SK-N-SH treated with all-trans-retinoic acid at 6 μM for 48 hours (cell line): ENCODE data around the gene NGB.

Source experiments
- ATAC-seq: fragments of 200-7000 bp; cut with Tn5 transposase; 3 replicates; pipeline ENCODE4 v1.9.1; 2020; ENCODE audit warnings: mild to moderate bottlenecking, moderate library complexity
- ARNTL ChIP-seq: fragments of 450-650 bp; formaldehyde crosslinking; IDR thresholded peaks from 2 replicates; pipeline ENCODE4 v1.5.0; 2020; ENCODE audit warnings: low read depth, mild to moderate bottlenecking, moderate library complexity, borderline replicate concordance
- BACH2 ChIP-seq: fragments of 250-450 bp; sonication (Bioruptor Pico); IDR thresholded peaks from 2 replicates; pipeline ENCODE4 v1.9.0; 2021; ENCODE audit warnings: mild to moderate bottlenecking, borderline replicate concordance
- CSDC2 ChIP-seq: fragments of 250-450 bp; sonication (Bioruptor Pico); IDR thresholded peaks from 2 replicates; pipeline ENCODE4 v1.5.0; 2020; ENCODE audit warnings: mild to moderate bottlenecking, moderate library complexity
- ESRRG ChIP-seq: fragments of 250-450 bp; sonication (Bioruptor Pico); IDR thresholded peaks from 2 replicates; pipeline ENCODE4 v1.6.1; 2021; ENCODE audit warnings: mild to moderate bottlenecking
- ISL1 ChIP-seq: fragments of 250-450 bp; sonication (Bioruptor Pico); IDR thresholded peaks from 2 replicates; pipeline ENCODE4 v2.1.2; 2022; ENCODE audit warnings: mild to moderate bottlenecking, moderate library complexity
- PPARA ChIP-seq: fragments of 250-450 bp; sonication (Bioruptor Pico); IDR thresholded peaks from 2 replicates; pipeline ENCODE4 v1.5.0; 2020; ENCODE audit warnings: mild to moderate bottlenecking, borderline replicate concordance
- RARB ChIP-seq: fragments of 250-450 bp; sonication (Bioruptor Pico); IDR thresholded peaks from 2 replicates; pipeline ENCODE4 v1.8.0; 2021; ENCODE audit warnings: mild to moderate bottlenecking, moderate library complexity
- SNAI2 ChIP-seq: fragments of 250-450 bp; sonication (Bioruptor Pico); IDR thresholded peaks from 2 replicates; pipeline ENCODE4 v1.5.0; 2020; ENCODE audit warnings: mild to moderate bottlenecking, moderate library complexity
- TOX ChIP-seq: fragments of 250-450 bp; sonication (Bioruptor Pico); IDR thresholded peaks from 2 replicates; pipeline ENCODE4 v1.8.0; 2021; ENCODE audit warnings: mild to moderate bottlenecking, moderate library complexity, borderline replicate concordance
- TSHZ2 ChIP-seq: fragments of 250-450 bp; sonication (Bioruptor Pico); IDR thresholded peaks from 2 replicates; pipeline ENCODE4 v1.5.0; 2020; ENCODE audit warnings: mild to moderate bottlenecking, moderate library complexity
- ZC3H10 ChIP-seq: fragments of 250-450 bp; sonication (Bioruptor Pico); IDR thresholded peaks from 2 replicates; pipeline ENCODE4 v1.5.1; 2021; ENCODE audit warnings: mild to moderate bottlenecking, moderate library complexity
- ZFP3 ChIP-seq: fragments of 250-450 bp; sonication (Bioruptor Pico); IDR thresholded peaks from 2 replicates; pipeline ENCODE4 v1.5.0; 2020; ENCODE audit warnings: mild to moderate bottlenecking, moderate library complexity
- ZFP30 ChIP-seq: fragments of 450-650 bp; formaldehyde crosslinking; IDR thresholded peaks from 2 replicates; pipeline ENCODE4 v1.5.0; 2022; ENCODE audit warnings: mild to moderate bottlenecking, moderate library complexity
- ZNF565 ChIP-seq: fragments of 450-650 bp; formaldehyde crosslinking; conservative IDR thresholded peaks from 2 replicates; pipeline ENCODE4 v1.5.0; 2020; ENCODE audit warnings: low read depth, mild to moderate bottlenecking, moderate library complexity
- ZNF70 ChIP-seq: fragments of 450-650 bp; formaldehyde crosslinking; IDR thresholded peaks from 2 replicates; pipeline ENCODE4 v1.5.0; 2020; ENCODE audit warnings: mild to moderate bottlenecking, moderate library complexity
- ZNF8 ChIP-seq: fragments of 450-650 bp; formaldehyde crosslinking; IDR thresholded peaks from 2 replicates; pipeline ENCODE4 v1.5.0; 2020; ENCODE audit warnings: mild to moderate bottlenecking, moderate library complexity
- TF ChIP-seq, protein P1 (sequence below): fragments of 250-450 bp; sonication (Bioruptor Pico); IDR thresholded peaks from 2 replicates; pipeline ENCODE4 v1.8.0; 2020; ENCODE audit warnings: mild to moderate bottlenecking, moderate library complexity, borderline replicate concordance
- TF ChIP-seq, protein P2 (sequence below): fragments of 250-450 bp; sonication (Bioruptor Pico); IDR thresholded peaks from 2 replicates; pipeline ENCODE4 v1.8.0; 2021; ENCODE audit warnings: low read depth, mild to moderate bottlenecking, moderate library complexity, borderline replicate concordance
- TF ChIP-seq, protein P3 (sequence below): fragments of 250-450 bp; sonication (Bioruptor Pico); IDR thresholded peaks from 2 replicates; pipeline ENCODE4 v1.5.1; 2021; ENCODE audit warnings: mild to moderate bottlenecking, moderate library complexity
- TF ChIP-seq, protein P4 (sequence below): fragments of 250-450 bp; sonication (Bioruptor Pico); IDR thresholded peaks from 2 replicates; pipeline ENCODE4 v1.5.1; 2020; ENCODE audit warnings: low read depth, mild to moderate bottlenecking, moderate library complexity

NGB gene

GRCh38 chr14:77314043-77314442 is 43.0 kb upstream of the NGB start:
- ATAC-seq: peak; percentile 79
- TF ChIP-seq PPARA: no peak
- no peak for TF ChIP-seq ZFP3 (CRISPR knock-in tag)
- TF ChIP-seq, protein P1, sequence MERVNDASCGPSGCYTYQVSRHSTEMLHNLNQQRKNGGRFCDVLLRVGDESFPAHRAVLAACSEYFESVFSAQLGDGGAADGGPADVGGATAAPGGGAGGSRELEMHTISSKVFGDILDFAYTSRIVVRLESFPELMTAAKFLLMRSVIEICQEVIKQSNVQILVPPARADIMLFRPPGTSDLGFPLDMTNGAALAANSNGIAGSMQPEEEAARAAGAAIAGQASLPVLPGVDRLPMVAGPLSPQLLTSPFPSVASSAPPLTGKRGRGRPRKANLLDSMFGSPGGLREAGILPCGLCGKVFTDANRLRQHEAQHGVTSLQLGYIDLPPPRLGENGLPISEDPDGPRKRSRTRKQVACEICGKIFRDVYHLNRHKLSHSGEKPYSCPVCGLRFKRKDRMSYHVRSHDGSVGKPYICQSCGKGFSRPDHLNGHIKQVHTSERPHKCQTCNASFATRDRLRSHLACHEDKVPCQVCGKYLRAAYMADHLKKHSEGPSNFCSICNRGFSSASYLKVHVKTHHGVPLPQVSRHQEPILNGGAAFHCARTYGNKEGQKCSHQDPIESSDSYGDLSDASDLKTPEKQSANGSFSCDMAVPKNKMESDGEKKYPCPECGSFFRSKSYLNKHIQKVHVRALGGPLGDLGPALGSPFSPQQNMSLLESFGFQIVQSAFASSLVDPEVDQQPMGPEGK (CRISPR knock-in tag): no peak
- no peak for TF ChIP-seq ZC3H10 (CRISPR knock-in tag)
- TF ChIP-seq, protein P2, sequence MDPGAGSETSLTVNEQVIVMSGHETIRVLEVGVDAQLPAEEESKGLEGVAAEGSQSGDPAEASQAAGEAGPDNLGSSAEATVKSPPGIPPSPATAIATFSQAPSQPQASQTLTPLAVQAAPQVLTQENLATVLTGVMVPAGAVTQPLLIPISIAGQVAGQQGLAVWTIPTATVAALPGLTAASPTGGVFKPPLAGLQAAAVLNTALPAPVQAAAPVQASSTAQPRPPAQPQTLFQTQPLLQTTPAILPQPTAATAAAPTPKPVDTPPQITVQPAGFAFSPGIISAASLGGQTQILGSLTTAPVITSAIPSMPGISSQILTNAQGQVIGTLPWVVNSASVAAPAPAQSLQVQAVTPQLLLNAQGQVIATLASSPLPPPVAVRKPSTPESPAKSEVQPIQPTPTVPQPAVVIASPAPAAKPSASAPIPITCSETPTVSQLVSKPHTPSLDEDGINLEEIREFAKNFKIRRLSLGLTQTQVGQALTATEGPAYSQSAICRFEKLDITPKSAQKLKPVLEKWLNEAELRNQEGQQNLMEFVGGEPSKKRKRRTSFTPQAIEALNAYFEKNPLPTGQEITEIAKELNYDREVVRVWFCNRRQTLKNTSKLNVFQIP: no peak
- TF ChIP-seq ZNF70 (CRISPR knock-in tag): no peak
- TF ChIP-seq ARNTL (CRISPR knock-in tag): no peak
- TF ChIP-seq, protein P3, sequence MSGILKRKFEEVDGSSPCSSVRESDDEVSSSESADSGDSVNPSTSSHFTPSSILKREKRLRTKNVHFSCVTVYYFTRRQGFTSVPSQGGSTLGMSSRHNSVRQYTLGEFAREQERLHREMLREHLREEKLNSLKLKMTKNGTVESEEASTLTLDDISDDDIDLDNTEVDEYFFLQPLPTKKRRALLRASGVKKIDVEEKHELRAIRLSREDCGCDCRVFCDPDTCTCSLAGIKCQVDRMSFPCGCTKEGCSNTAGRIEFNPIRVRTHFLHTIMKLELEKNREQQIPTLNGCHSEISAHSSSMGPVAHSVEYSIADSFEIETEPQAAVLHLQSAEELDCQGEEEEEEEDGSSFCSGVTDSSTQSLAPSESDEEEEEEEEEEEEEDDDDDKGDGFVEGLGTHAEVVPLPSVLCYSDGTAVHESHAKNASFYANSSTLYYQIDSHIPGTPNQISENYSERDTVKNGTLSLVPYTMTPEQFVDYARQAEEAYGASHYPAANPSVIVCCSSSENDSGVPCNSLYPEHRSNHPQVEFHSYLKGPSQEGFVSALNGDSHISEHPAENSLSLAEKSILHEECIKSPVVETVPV (CRISPR knock-in tag): no peak
- TF ChIP-seq, protein P4, sequence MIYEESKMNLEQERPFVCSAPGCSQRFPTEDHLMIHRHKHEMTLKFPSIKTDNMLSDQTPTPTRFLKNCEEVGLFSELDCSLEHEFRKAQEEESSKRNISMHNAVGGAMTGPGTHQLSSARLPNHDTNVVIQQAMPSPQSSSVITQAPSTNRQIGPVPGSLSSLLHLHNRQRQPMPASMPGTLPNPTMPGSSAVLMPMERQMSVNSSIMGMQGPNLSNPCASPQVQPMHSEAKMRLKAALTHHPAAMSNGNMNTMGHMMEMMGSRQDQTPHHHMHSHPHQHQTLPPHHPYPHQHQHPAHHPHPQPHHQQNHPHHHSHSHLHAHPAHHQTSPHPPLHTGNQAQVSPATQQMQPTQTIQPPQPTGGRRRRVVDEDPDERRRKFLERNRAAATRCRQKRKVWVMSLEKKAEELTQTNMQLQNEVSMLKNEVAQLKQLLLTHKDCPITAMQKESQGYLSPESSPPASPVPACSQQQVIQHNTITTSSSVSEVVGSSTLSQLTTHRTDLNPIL (CRISPR knock-in tag): no peak

DNA sequence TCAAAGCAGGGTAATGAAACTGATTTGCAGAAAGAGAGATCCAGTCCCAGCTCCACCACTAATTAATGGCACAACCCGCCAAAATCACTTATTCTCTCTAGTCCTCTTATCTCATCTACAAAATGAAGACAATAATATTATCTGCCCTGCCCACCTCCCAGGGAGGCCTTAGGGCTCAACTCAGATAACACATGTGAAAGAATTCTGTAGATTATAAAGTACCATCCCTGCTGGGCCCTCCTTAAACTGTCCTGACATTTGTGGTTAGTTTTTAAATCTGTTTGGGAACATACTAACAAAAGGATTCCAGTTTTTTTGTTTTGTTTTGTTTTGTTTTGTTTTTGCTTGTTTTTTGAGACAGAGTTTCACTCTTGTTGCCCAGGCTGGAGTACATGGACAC is 42.4 kb upstream of the NGB start:
- TF ChIP-seq, protein P1 (CRISPR knock-in tag): no peak
- TF ChIP-seq BACH2 (CRISPR knock-in tag) (no peak), ZFP30 (no peak), TOX (CRISPR knock-in tag) (no peak), PPARA (no peak), ARNTL (CRISPR knock-in tag) (no peak), RARB (CRISPR knock-in tag) (no peak), ISL1 (no peak)

GRCh38 chr14:77311217-77311616 is 40.2 kb upstream of the NGB start:
- TF ChIP-seq SNAI2 (CRISPR knock-in tag) (no peak), ZNF565 (CRISPR knock-in tag) (no peak), ARNTL (CRISPR knock-in tag) (no peak), CSDC2 (no peak), ZNF8 (CRISPR knock-in tag) (no peak), ESRRG (CRISPR knock-in tag) (no peak), BACH2 (CRISPR knock-in tag) (no peak), TSHZ2 (CRISPR knock-in tag) (no peak)
- TF ChIP-seq, protein P4 (CRISPR knock-in tag): no peak
- TF ChIP-seq, protein P3 (CRISPR knock-in tag): no peak
- TF ChIP-seq, protein P1 (CRISPR knock-in tag): no peak
- no peak for ATAC-seq

More for the DNA sequence above, 42.4 kb upstream of the NGB start:
- no peak for ATAC-seq
